GM19193 (cell line): Measurements from ENCODE around the gene SEC11A.
A peak's percentile ranks its signal among the peaks of the same experiment; 100 is the strongest.

ENCODE experiments used
- POLR2A ChIP-seq: IDR thresholded peaks from 4 replicates; pipeline ENCODE4 v1.6.1; 2011; ENCODE audit not compliant: insufficient read depth, insufficient read length; ENCODE audit errors: extremely low read depth

SEC11A gene

DNA sequence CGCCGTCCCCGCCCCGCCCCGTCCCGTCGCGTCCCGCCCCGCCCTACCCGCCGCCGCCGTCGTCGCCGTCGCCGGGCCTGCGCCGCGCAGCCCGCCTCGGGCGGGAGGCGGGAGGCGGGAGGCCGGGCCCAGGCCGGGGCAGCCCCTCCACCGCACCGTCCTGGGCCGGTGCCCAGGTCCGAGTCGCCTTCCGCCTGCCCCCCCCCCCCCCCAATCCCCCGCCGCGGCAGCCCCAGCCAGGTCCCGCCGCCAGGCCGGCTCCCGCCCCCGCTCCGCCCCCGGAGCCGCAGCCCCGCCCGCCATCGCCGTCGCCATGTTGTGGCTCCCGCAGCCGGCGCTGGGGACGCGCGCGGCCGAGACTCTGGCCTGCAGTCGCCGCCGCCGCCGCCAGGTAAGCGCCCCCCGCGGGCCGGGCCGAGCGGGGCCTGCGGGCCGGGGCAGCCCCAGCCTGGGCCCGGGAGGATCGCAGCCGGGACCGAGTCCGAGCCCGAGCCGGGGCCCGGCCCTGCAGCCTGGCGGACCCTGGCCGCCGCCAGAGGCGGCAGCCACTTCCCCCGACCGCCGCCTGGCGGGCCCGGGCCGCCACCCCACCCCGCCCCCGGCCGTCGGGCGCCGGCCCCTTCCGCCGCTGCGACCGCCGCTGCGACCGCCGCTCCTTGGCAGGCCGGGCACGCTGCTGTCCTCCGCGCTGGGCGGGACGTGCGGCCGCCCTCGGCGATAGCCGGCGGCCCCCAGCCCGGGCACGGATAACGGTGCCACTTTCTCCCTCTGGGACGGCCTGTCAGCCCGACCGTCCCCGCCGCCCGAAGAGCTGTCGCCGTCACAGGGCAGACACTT, 32.6 kb upstream of the SEC11A start, which contains the start of gene ZNF592:
ZNF592 (plus strand) TSS at position 319 of the 837 bp plus-strand sequence. CDS start 34,084 bp downstream, outside the sequence.
- TF ChIP-seq POLR2A = peak; percentile 73

DNA sequence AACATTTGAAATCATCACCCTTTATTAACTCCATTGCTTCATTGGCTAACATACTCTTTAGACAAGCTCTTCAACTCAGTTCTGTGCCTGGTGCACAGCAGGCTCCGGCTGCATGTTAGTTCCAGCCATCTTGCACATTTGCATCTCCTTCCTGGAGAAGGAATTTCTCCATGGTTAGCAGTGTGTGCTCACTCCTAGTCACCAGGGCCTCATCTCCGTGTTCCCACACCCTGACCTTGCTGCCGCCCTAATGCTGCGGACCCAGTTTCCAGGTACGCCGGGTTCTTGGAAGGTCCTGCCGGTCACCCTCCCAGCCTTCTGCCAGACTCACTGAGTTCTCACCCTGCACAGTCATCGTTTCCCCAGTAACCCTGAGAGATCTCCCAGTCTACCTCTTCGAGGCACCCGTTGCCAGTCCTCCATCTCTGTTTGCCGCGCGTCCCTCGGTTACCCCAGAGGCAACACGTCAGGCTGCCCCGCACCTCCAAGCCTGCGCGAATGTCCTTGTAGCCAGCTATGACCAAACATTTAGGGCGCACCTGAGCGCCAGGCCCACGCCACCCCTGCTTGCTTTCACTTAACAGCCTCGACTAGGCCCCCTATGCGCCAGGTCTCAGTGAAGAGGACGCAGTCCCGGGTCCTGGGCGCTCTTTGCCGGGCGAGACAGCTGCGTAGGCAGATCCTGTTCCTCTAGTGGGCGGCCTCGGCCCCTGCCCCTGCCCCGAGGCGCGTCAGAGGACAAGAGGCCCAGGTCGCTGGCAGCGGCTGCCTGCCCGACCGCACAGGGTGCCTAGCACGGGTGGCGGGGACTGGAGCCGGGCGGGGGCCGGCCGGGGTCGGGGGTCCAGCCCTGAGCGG, 31.7 kb upstream of the SEC11A start:
- no peak for TF ChIP-seq POLR2A

GRCh38 chr15:84741121-84741520, 25.2 kb upstream of the SEC11A start:
- no peak for TF ChIP-seq POLR2A

DNA sequence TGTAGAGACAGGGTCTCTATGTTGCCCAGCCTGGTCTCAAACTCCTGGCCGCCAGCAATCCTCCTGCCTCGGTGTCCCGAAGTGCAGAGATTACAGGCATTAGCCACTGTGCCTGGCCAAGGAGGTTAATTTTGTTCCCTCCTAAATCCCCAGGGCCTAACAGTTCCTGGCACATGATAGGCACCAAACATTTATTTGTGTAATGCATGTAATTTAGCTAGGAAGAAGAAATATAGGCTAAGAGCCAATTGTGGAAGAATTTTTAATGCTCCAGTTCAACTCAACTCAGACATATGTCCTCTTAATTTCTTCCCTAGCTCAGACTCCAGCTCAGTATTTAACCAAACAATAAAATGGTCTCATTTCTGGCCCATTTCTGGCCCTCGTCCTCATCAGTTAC, 24.8 kb upstream of the SEC11A start:
- TF ChIP-seq POLR2A = no peak

- TF ChIP-seq POLR2A = no peak
Measured at GRCh38 chr15:84737005-84737404, 21.1 kb upstream of the SEC11A start.

GRCh38 chr15:84736375-84736774, 20.4 kb upstream of the SEC11A start:
- TF ChIP-seq POLR2A = no peak

GRCh38 chr15:84734794-84735479, 19.0 kb upstream of the SEC11A start:
- TF ChIP-seq POLR2A = peak; percentile 40

GRCh38 chr15:84731774-84732173, 15.8 kb upstream of the SEC11A start:
- TF ChIP-seq POLR2A = no peak

- no peak for TF ChIP-seq POLR2A
Measured at GRCh38 chr15:84727429-84727828, 11.5 kb upstream of the SEC11A start.

DNA sequence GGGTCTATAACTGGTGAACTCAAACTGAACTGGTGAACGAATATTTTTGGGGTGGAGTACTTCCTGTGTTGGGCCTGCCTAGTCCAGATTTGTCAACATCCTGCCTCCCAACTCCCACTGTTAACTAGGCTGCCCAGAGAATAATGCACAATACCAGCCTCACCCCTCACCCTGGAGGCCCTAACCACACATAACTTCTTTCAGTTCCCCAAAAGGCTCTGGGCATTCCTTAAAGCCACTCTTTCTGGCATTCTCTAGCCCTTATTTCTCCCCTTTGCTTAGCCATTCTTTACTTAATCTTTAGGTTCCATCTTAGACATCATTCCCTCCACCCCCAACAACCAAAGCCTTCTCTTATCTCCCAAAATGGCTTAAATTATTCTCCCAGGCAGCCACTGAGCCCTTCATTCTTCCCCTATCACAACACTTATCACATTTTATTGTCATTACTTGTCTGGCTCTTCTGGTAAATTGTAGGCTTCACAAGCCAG, 9.1 kb upstream of the SEC11A start:
- no peak for TF ChIP-seq POLR2A

- TF ChIP-seq POLR2A = no peak
Measured at GRCh38 chr15:84722628-84723027, 6.7 kb upstream of the SEC11A start.

DNA sequence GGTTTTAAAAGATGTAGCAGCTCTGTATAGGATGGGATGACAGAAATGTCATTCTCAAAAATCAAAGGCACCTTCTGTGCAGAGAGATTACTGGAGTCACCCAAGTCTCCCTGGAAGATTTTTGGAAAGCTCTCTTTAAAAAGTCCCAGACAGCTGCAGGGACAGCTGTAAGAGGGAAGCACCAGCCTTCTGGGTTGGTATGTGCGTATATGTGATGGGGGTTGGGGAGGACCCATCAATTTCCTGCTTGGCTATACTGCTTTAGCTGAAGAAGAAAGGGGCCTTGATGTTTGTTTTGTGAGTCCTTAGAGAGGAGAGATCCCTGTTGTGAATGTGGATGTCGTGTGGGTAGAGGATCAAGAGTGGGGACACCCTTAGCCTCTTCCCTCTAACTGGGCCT, 5.4 kb upstream of the SEC11A start:
- no peak for TF ChIP-seq POLR2A

DNA sequence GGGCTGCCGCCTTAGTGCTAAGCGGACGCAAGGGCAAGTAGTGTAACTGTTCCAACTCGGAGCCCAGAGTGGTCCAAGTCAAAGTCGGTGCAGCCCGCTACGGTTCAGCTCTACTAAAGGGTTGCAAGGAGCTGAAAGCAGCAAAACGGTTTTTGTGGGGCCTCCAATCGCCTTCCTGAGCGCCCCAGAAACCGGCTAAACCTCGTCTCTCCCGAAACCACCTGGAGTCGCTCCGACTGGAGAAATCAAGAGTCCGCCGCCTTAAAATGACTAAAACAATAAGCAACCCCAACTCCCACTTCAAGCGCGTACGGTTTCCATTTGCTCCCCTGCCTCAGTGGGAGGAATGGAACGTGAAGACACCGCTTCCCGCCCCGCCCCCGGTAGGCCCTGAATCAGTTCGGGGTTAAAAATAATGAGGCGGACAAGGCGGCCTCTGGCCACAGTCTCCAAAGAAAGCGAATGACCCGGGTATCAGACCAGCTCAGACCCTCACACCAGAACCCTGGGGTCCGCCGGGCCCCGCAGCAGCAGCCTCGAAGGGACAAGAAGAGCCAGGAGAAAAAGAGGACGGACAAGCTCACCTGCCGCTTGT, 401 bp downstream of the SEC11A start:
- no peak for TF ChIP-seq POLR2A

DNA sequence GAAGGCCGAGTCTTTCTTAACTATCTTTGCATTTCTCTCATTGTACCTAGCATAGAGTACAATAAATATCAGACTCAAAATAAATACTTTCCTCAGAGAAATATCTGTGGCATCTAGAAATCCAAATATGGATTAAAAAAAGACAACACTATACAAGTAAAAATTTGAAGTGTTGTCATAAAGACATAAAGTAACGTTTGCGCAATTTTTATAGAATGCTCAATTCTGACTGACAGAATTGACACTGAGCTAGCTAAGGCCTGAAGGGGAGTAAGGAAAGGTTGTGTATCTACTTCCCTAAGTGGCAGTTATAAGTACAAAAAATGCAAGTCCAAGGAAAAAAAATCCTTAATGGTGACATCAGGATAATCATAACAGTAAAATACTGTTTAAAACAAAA, 1.1 kb downstream of the SEC11A start:
- TF ChIP-seq POLR2A = no peak

DNA sequence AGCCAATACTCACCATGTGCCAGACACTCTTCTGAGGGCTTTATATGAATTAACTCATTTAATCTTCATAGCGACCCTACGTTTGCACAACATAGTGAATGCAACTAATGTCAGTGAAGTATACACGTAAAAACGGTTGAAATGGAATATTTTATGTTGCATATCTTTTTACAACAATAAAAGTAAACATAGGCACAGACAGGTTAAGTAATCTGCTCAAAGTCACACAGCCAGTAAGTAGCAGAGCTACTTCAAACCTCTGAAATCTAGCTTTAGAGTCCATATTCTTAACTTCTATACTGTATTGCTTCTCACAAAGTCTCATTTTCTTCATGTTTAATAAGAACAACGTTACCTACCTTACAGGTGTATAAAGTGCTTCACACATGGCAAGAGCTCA, 1.6 kb downstream of the SEC11A start:
- no peak for TF ChIP-seq POLR2A

GRCh38 chr15:84703808-84704207, 12.1 kb downstream of the SEC11A start:
- TF ChIP-seq POLR2A = no peak
